SK-N-SH (cell line): Measurements from ENCODE around the gene C14orf119. TPM values are rescaled to one million over a fixed set of nuclear protein-coding genes. Genes with fewer than 3 reads are reported as not detected.

Experiments used
- CTCF ChIA-PET: fragments of 300-600, 350-600 bp; formaldehyde crosslinking; extraction: SDS; loops from one replicate; lab custom pipeline; 2021; lab: Yijun Ruan, JAX
- POLR2A ChIA-PET: fragments of 350-600 bp; sonication (Branson Sonifier 250); formaldehyde crosslinking; extraction: SDS; loops from one replicate; lab custom pipeline; 2020; ENCODE audit warnings: antibody characterized with exemption, inconsistent platforms; lab: Yijun Ruan, JAX
- DNase-seq: peaks from one replicate; pipeline ENCODE4 v3.0.0; 2012
- H2AFZ ChIP-seq: fragments of 200-600 bp; sonication (generic); 2 replicates; pipeline ENCODE4 v1.8.1; 2016; ENCODE audit warnings: antibody characterized with exemption, mild to moderate bottlenecking, low read depth
- H3F3A ChIP-seq: fragments of 200-600 bp; sonication (generic); replicated peaks from 2 replicates; pipeline ENCODE3; 2016; ENCODE audit warnings: antibody characterized with exemption, mild to moderate bottlenecking; ENCODE audit not compliant: insufficient read depth
- H3K27ac ChIP-seq, 2 experiments: fragments of 200-500 bp in 1 of 2; fragments of 200-600 bp in 1 of 2; sonication (Bioruptor generic) in 1 of 2; sonication (generic), shearing (Covaris generic) in 1 of 2; 2 replicates each; pipeline versions ENCODE4 v1.5.1 to v1.6.1; 2014 to 2016; ENCODE audit warnings: low read depth in 2 of 2, inconsistent platforms in 1 of 2, low read length in 1 of 2, mild to moderate bottlenecking in 1 of 2, mixed read lengths in 1 of 2
- H3K27me3 ChIP-seq: fragments of 200-600 bp; sonication (generic), shearing (Covaris generic); 2 replicates; pipeline ENCODE4 v1.6.1; 2016; ENCODE audit warnings: mixed run types; ENCODE audit not compliant: insufficient read depth
- H3K36me3 ChIP-seq, 2 experiments: fragments of 200-500 bp in 1 of 2; fragments of 200-600 bp in 1 of 2; sonication (Bioruptor generic) in 1 of 2; sonication (generic) in 1 of 2; replicated peaks in 1 of 2; 2 replicates each; pipeline versions ENCODE3 to v1.5.1; 2014 to 2016; ENCODE audit warnings: low read length in 1 of 2, mild to moderate bottlenecking in 1 of 2; ENCODE audit not compliant: insufficient read depth in 2 of 2, control insufficient read depth in 1 of 2
- H3K4me1 ChIP-seq, 2 experiments: fragments of 200-500 bp in 1 of 2; fragments of 200-600 bp in 1 of 2; sonication (Bioruptor generic) in 1 of 2; sonication (generic), shearing (Covaris generic) in 1 of 2; 2 replicates each; pipeline versions ENCODE4 v1.5.1 to v1.6.1; 2014 to 2016; ENCODE audit warnings: low read depth in 1 of 2, low read length in 1 of 2, mixed run types in 1 of 2; ENCODE audit not compliant: insufficient read depth in 2 of 2, control insufficient read depth in 1 of 2
- H3K4me2 ChIP-seq: fragments of 200-600 bp; sonication (generic), shearing (Covaris generic); 2 replicates; pipeline ENCODE4 v1.6.1; 2017; ENCODE audit warnings: mixed run types
- H3K4me3 ChIP-seq, 2 experiments: fragments of 200-500 bp in 1 of 2; fragments of 200-600 bp in 1 of 2; sonication (Bioruptor generic) in 1 of 2; sonication (generic), shearing (Covaris generic) in 1 of 2; 2 replicates each; pipeline versions ENCODE4 v1.5.1 to v1.8.1; 2014 to 2016; ENCODE audit warnings: low read depth in 2 of 2, inconsistent platforms in 1 of 2, low read length in 1 of 2, mild to moderate bottlenecking in 1 of 2, mixed read lengths in 1 of 2, moderate library complexity in 1 of 2
- H3K79me2 ChIP-seq: fragments of 200-600 bp; sonication (generic); 2 replicates; pipeline ENCODE4 v1.8.1; 2017; ENCODE audit warnings: mild to moderate bottlenecking; ENCODE audit not compliant: insufficient read depth
- H3K9ac ChIP-seq: fragments of 200-600 bp; sonication (generic); 2 replicates; pipeline ENCODE4 v1.6.1; 2017; ENCODE audit warnings: mixed run types
- H3K9me2 ChIP-seq: fragments of 200-600 bp; sonication (generic); 2 replicates; pipeline ENCODE4 v1.6.1; 2017; ENCODE audit warnings: mixed run types
- H3K9me3 ChIP-seq: fragments of 200-600 bp; sonication (generic); 2 replicates; pipeline ENCODE4 v1.6.1; 2017; ENCODE audit warnings: mixed run types, mild to moderate bottlenecking, moderate library complexity
- H4K20me1 ChIP-seq: fragments of 200-600 bp; sonication (generic); 2 replicates; pipeline ENCODE4 v1.6.1; 2017; ENCODE audit warnings: mild to moderate bottlenecking, mixed run types; ENCODE audit not compliant: insufficient read depth
- ELF1 ChIP-seq: IDR thresholded peaks from 2 replicates; pipeline ENCODE4 v1.4.0; 2012
- FOSL2 ChIP-seq: IDR thresholded peaks from 2 replicates; pipeline ENCODE4 v1.4.0; 2012; ENCODE audit warnings: low read depth, mild to moderate bottlenecking, moderate library complexity, borderline replicate concordance
- FOXM1 ChIP-seq: IDR thresholded peaks from 2 replicates; pipeline ENCODE4 v1.4.0; 2012; ENCODE audit warnings: low read depth, mild to moderate bottlenecking
- GATA2 ChIP-seq: sonication (generic); formaldehyde crosslinking; IDR thresholded peaks from 2 replicates; pipeline ENCODE4 v1.5.0; 2020; ENCODE audit warnings: mild to moderate bottlenecking, missing genetic modification reagents
- MEF2A ChIP-seq: IDR thresholded peaks from 2 replicates; pipeline ENCODE4 v1.4.0; 2012; ENCODE audit warnings: low read depth, borderline replicate concordance
- NFIC ChIP-seq: IDR thresholded peaks from 2 replicates; pipeline ENCODE4 v1.4.0; 2012; ENCODE audit warnings: borderline replicate concordance
- POLR2AphosphoS5 ChIP-seq: IDR thresholded peaks from 2 replicates; pipeline ENCODE4 v1.6.1; 2012; ENCODE audit warnings: low read depth, low read length
- RAD21 ChIP-seq: IDR thresholded peaks from 2 replicates; pipeline ENCODE4 v1.6.1; 2012; ENCODE audit warnings: mild to moderate bottlenecking, low read length
- RFX5 ChIP-seq: IDR thresholded peaks from 2 replicates; pipeline ENCODE4 v1.6.1; 2012; ENCODE audit warnings: mild to moderate bottlenecking, improper control_type of control experiment, low read length
- RXRA ChIP-seq: IDR thresholded peaks from 2 replicates; pipeline ENCODE4 v1.4.0; 2012; ENCODE audit warnings: low read depth, mild to moderate bottlenecking, borderline replicate concordance
- SMC3 ChIP-seq: IDR thresholded peaks from 2 replicates; pipeline ENCODE4 v1.6.1; 2012; ENCODE audit warnings: low read depth, low read length, improper control_type of control experiment
- TAF1 ChIP-seq: IDR thresholded peaks from 2 replicates; pipeline ENCODE4 v1.6.1; 2012; ENCODE audit warnings: low read depth, mild to moderate bottlenecking, low read length, moderate library complexity, borderline replicate concordance
- TCF12 ChIP-seq: IDR thresholded peaks from 2 replicates; pipeline ENCODE4 v1.4.0; 2012
- YY1 ChIP-seq: IDR thresholded peaks from 2 replicates; pipeline ENCODE4 v1.4.0; 2012; ENCODE audit warnings: low read depth, mild to moderate bottlenecking
- WGBS: methylation state at CpG from one replicate; pipeline ENCODE4 v1.1.6; 2017; ENCODE audit warnings: low lambda C conversion rate; 5-methylcytosine and 5-hydroxymethylcytosine counted together
- polyA plus RNA-seq, 3 experiments: library from polyadenylated mRNA; depleted of rRNA; stranded (reverse); fragments of >200 nt; gene quantifications; 2 replicates each; pipeline ENCODE4 v1.2.3, GENCODE V29; 2012
- TF ChIP-seq, protein P1 (sequence below): IDR thresholded peaks from 2 replicates; pipeline ENCODE4 v1.4.0; 2012; ENCODE audit warnings: low read depth, borderline replicate concordance
- TF ChIP-seq, protein P2 (sequence below): fragments of 150-350 bp; IDR thresholded peaks from 2 replicates; pipeline ENCODE4 v1.6.1; 2017; ENCODE audit warnings: antibody characterized with exemption, low read length, low read depth, borderline replicate concordance
- TF ChIP-seq, protein P3 (sequence below): IDR thresholded peaks from 2 replicates; pipeline ENCODE4; 2012
- TF ChIP-seq, protein P4 (sequence below): fragments of 200-600 bp; sonication (generic); IDR thresholded peaks from 2 replicates; pipeline ENCODE4 v1.6.1; 2017; ENCODE audit warnings: antibody characterized with exemption, mild to moderate bottlenecking, moderate library complexity
- TF ChIP-seq, protein P5 (sequence below): IDR thresholded peaks from 2 replicates; pipeline ENCODE4 v1.6.1; 2012; ENCODE audit warnings: mild to moderate bottlenecking, low read depth, low read length, moderate library complexity
- TF ChIP-seq, protein P6 (sequence below): fragments of 150-350 bp; IDR thresholded peaks from 2 replicates; pipeline ENCODE4 v1.6.1; 2016; ENCODE audit warnings: mild to moderate bottlenecking, low read depth, low read length

The C14orf119 gene
- polyA plus RNA-seq, 1 of the 3 experiments (the other 2 are of a cell fraction) = 55.2 TPM

DNA sequence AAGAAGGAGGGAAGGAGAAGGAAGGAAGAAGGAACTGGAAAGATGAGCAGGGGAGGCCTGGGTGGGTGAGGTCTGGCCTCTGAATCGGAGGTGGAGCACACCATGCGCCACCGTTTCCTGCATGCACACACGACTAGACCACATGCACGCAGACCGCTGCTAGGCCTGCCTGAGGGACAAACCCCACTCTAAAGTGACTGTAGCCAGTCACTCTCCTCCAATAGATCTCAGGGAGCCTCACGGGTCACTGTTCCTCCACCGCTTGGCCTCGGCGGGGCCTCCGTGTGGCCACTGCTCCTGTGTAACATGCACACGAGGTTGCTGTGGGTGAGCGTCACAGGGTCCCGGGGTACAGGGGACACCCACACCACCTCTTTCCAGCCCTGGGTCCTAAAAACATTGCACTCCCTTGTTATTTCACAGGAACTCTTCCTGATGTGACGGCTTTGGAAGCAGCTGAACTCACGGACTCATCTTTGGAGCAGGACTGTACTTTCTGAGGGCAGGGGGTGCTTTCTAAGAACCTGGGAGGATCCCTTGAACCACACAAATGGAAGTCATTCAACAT lies 41.3 kb downstream of the C14orf119 start (continued):
- TF ChIP-seq, protein P1, sequence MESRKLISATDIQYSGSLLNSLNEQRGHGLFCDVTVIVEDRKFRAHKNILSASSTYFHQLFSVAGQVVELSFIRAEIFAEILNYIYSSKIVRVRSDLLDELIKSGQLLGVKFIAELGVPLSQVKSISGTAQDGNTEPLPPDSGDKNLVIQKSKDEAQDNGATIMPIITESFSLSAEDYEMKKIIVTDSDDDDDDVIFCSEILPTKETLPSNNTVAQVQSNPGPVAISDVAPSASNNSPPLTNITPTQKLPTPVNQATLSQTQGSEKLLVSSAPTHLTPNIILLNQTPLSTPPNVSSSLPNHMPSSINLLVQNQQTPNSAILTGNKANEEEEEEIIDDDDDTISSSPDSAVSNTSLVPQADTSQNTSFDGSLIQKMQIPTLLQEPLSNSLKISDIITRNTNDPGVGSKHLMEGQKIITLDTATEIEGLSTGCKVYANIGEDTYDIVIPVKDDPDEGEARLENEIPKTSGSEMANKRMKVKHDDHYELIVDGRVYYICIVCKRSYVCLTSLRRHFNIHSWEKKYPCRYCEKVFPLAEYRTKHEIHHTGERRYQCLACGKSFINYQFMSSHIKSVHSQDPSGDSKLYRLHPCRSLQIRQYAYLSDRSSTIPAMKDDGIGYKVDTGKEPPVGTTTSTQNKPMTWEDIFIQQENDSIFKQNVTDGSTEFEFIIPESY = no peak
- no peak for TF ChIP-seq FOSL2
- no peak for TF ChIP-seq SMC3
- TF ChIP-seq, all 33 proteins: peak for 0

DNA sequence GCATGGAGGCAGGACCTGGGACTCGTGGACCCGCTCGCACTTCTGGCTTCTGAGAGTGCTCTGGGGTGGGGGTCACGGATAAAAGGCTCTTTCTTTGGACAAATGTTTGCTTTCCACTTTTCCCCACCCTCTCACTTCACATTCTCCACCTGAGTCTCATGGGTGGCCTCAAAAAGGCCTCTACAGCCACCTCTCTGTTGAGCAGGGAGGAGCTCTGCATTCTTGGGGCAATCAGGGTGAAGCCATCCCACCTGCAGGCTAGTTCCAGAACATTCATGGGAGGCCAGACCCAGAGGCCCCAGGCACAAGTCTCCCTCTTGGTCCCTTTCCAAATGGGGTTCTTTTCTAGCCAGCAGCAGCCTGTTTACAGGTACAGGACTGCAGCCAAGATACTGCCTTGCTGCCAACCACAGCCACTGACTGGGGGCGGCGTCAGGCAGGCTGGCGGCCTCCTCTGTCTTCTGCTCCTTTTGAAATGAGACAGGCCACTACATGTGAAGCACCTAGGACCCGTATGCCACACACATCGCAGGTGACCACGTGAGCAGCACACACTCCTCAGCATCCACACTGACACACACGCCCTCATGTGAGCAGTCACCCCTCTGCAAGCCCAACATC lies 42.0 kb downstream of the C14orf119 start:
- ChIA-PET CTCF (interaction anchor here (0.9 to 2.2 kb wide), 4 partner anchors 16 to 40 kb away, joined by 3 to 11 read pairs (median 6); no protein-coding TSS in a partner anchor), POLR2A (no interaction called here)
- Histone ChIP-seq H3K4me3 (no peak overlapping the region), H3K4me1 (no peaks in the 10 kb centered on the region; a peak in 1 of 4 replicates), H3F3A (no peaks in the 10 kb centered on the region), H4K20me1 (no peaks in the 10 kb centered on the region), H2AFZ (no peak overlapping the region), H3K27me3 (no peaks in the 10 kb centered on the region; the same call in 1 of the 2 replicates), H3K9me2 (no peaks in the 10 kb centered on the region), H3K36me3 (no peaks in the 10 kb centered on the region), H3K27ac (no peak overlapping the region), H3K4me2 (no peak overlapping the region), H3K79me2 (no peaks in the 10 kb centered on the region), H3K9ac (no peak overlapping the region), H3K9me3 (no peaks in the 10 kb centered on the region)
- no peak for DNase-seq
- TF ChIP-seq, protein P2, sequence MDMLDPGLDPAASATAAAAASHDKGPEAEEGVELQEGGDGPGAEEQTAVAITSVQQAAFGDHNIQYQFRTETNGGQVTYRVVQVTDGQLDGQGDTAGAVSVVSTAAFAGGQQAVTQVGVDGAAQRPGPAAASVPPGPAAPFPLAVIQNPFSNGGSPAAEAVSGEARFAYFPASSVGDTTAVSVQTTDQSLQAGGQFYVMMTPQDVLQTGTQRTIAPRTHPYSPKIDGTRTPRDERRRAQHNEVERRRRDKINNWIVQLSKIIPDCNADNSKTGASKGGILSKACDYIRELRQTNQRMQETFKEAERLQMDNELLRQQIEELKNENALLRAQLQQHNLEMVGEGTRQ = no peak
- TF ChIP-seq POLR2AphosphoS5 = no peak
- TF ChIP-seq, protein P3, sequence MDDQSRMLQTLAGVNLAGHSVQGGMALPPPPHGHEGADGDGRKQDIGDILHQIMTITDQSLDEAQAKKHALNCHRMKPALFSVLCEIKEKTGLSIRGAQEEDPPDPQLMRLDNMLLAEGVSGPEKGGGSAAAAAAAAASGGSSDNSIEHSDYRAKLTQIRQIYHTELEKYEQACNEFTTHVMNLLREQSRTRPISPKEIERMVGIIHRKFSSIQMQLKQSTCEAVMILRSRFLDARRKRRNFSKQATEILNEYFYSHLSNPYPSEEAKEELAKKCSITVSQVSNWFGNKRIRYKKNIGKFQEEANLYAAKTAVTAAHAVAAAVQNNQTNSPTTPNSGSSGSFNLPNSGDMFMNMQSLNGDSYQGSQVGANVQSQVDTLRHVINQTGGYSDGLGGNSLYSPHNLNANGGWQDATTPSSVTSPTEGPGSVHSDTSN = no peak
- no peak for TF ChIP-seq RAD21
- TF ChIP-seq GATA2 (CRISPR knock-in tag) = no peak
- TF ChIP-seq, protein P4, sequence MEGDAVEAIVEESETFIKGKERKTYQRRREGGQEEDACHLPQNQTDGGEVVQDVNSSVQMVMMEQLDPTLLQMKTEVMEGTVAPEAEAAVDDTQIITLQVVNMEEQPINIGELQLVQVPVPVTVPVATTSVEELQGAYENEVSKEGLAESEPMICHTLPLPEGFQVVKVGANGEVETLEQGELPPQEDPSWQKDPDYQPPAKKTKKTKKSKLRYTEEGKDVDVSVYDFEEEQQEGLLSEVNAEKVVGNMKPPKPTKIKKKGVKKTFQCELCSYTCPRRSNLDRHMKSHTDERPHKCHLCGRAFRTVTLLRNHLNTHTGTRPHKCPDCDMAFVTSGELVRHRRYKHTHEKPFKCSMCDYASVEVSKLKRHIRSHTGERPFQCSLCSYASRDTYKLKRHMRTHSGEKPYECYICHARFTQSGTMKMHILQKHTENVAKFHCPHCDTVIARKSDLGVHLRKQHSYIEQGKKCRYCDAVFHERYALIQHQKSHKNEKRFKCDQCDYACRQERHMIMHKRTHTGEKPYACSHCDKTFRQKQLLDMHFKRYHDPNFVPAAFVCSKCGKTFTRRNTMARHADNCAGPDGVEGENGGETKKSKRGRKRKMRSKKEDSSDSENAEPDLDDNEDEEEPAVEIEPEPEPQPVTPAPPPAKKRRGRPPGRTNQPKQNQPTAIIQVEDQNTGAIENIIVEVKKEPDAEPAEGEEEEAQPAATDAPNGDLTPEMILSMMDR = no peak
- no peak for TF ChIP-seq FOXM1
- no peak for TF ChIP-seq TCF12
- no peak for TF ChIP-seq RXRA
- no peak for TF ChIP-seq YY1
- TF ChIP-seq, protein P5, sequence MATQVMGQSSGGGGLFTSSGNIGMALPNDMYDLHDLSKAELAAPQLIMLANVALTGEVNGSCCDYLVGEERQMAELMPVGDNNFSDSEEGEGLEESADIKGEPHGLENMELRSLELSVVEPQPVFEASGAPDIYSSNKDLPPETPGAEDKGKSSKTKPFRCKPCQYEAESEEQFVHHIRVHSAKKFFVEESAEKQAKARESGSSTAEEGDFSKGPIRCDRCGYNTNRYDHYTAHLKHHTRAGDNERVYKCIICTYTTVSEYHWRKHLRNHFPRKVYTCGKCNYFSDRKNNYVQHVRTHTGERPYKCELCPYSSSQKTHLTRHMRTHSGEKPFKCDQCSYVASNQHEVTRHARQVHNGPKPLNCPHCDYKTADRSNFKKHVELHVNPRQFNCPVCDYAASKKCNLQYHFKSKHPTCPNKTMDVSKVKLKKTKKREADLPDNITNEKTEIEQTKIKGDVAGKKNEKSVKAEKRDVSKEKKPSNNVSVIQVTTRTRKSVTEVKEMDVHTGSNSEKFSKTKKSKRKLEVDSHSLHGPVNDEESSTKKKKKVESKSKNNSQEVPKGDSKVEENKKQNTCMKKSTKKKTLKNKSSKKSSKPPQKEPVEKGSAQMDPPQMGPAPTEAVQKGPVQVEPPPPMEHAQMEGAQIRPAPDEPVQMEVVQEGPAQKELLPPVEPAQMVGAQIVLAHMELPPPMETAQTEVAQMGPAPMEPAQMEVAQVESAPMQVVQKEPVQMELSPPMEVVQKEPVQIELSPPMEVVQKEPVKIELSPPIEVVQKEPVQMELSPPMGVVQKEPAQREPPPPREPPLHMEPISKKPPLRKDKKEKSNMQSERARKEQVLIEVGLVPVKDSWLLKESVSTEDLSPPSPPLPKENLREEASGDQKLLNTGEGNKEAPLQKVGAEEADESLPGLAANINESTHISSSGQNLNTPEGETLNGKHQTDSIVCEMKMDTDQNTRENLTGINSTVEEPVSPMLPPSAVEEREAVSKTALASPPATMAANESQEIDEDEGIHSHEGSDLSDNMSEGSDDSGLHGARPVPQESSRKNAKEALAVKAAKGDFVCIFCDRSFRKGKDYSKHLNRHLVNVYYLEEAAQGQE = no peak
- TF ChIP-seq, protein P6, sequence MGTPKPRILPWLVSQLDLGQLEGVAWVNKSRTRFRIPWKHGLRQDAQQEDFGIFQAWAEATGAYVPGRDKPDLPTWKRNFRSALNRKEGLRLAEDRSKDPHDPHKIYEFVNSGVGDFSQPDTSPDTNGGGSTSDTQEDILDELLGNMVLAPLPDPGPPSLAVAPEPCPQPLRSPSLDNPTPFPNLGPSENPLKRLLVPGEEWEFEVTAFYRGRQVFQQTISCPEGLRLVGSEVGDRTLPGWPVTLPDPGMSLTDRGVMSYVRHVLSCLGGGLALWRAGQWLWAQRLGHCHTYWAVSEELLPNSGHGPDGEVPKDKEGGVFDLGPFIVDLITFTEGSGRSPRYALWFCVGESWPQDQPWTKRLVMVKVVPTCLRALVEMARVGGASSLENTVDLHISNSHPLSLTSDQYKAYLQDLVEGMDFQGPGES = no peak
- no peak for TF ChIP-seq MEF2A
- TF ChIP-seq NFIC = no peak
- no peak for TF ChIP-seq TAF1
- TF ChIP-seq SMC3 = no peak
- TF ChIP-seq RFX5 = no peak
- TF ChIP-seq ELF1 = no peak
- 58% methylated on average over 11 of the region's 11 CpGs for WGBS
